Mucosa of stomach (tissue), 1 donor: ENCODE data around the gene TMEM151B.
"Not testable (repeated sequence)": the region's sequence is repeated elsewhere in the genome, so short reads cannot be mapped to it uniquely, and the experiment has no call there.

ENCODE experiments used
- H3K27me3 ChIP-seq: one replicate; pipeline ENCODE4 v1.7.0; 2013; ENCODE audit warnings: mild to moderate bottlenecking, low read length; ENCODE audit not compliant: control insufficient read depth, insufficient read depth
- H3K36me3 ChIP-seq: one replicate; pipeline ENCODE4 v1.7.0; 2013; ENCODE audit warnings: low read length; ENCODE audit not compliant: control insufficient read depth, insufficient read depth
- H3K4me1 ChIP-seq: one replicate; pipeline ENCODE4 v1.7.0; 2013; ENCODE audit warnings: mild to moderate bottlenecking, low read length; ENCODE audit not compliant: control insufficient read depth, insufficient read depth
- H3K4me3 ChIP-seq: one replicate; pipeline ENCODE4 v1.7.0; 2013; ENCODE audit warnings: low read length
- H3K9ac ChIP-seq: one replicate; pipeline ENCODE4 v1.7.0; 2013; ENCODE audit warnings: mild to moderate bottlenecking, low read length, moderate library complexity
- H3K9me3 ChIP-seq: one replicate; pipeline ENCODE4 v1.7.0; 2013; ENCODE audit warnings: mild to moderate bottlenecking, low read length, moderate library complexity; ENCODE audit not compliant: control insufficient read depth
- donor health status: Pancreatic carcinoma.

Gene TMEM151B

GRCh38 chr6:44227148-44227793 is 43.0 kb upstream of the TMEM151B start:
- Histone ChIP-seq H3K9me3 (no peaks in the 10 kb centered on the region), H3K36me3 (peaks cover 4% of the 10 kb centered on the region), H3K9ac (peak overlapping the region; percentile 28), H3K4me1 (peaks cover 46% of the 10 kb centered on the region), H3K4me3 (no peak overlapping the region), H3K27me3 (no peaks in the 10 kb centered on the region)

GRCh38 chr6:44228031-44228430 is 42.2 kb upstream of the TMEM151B start:
- H3K4me3 ChIP-seq = no peak overlapping the region
- H3K9me3 ChIP-seq = no peaks in the 10 kb centered on the region
- peaks cover 4% of the 10 kb centered on the region for H3K36me3 ChIP-seq
- H3K9ac ChIP-seq = no peak overlapping the region
- H3K27me3 ChIP-seq = no peaks in the 10 kb centered on the region
- H3K4me1 ChIP-seq = peaks cover 39% of the 10 kb centered on the region

GRCh38 chr6:44228433-44228832 is 41.8 kb upstream of the TMEM151B start:
- H3K36me3 ChIP-seq = peaks cover 4% of the 10 kb centered on the region

GRCh38 chr6:44228836-44229235 is 41.4 kb upstream of the TMEM151B start:
- H3K27me3 ChIP-seq = no peaks in the 10 kb centered on the region
- no peak overlapping the region for H3K4me3 ChIP-seq
- H3K9me3 ChIP-seq = no peaks in the 10 kb centered on the region
- peaks cover 4% of the 10 kb centered on the region for H3K36me3 ChIP-seq
- peaks cover 34% of the 10 kb centered on the region for H3K4me1 ChIP-seq
- no peak overlapping the region for H3K9ac ChIP-seq

More at GRCh38 chr6:44228433-44228832, 41.8 kb upstream of the TMEM151B start:
- H3K9me3 ChIP-seq = no peaks in the 10 kb centered on the region
- no peak overlapping the region for H3K9ac ChIP-seq
- no peaks in the 10 kb centered on the region for H3K27me3 ChIP-seq
- H3K4me3 ChIP-seq = no peak overlapping the region
- H3K4me1 ChIP-seq = peaks cover 37% of the 10 kb centered on the region

- peaks cover 4% of the 10 kb centered on the region for H3K36me3 ChIP-seq
- no peak overlapping the region for H3K9ac ChIP-seq
- peaks cover 33% of the 10 kb centered on the region for H3K4me1 ChIP-seq
- H3K9me3 ChIP-seq = no peaks in the 10 kb centered on the region
- H3K4me3 ChIP-seq = no peak overlapping the region
- H3K27me3 ChIP-seq = no peaks in the 10 kb centered on the region
These were observed 40.7 kb upstream of the TMEM151B start for GRCh38 chr6:44229376-44230033.

GRCh38 chr6:44230034-44230675 is 40.1 kb upstream of the TMEM151B start:
- Histone ChIP-seq H3K9ac (no peak overlapping the region), H3K27me3 (no peaks in the 10 kb centered on the region), H3K4me1 (peaks cover 36% of the 10 kb centered on the region), H3K36me3 (peaks cover 4% of the 10 kb centered on the region), H3K9me3 (no peaks in the 10 kb centered on the region), H3K4me3 (no peak overlapping the region)

- peaks cover 26% of the 10 kb centered on the region for H3K4me1 ChIP-seq
- H3K9ac ChIP-seq, H3K27me3 ChIP-seq, H3K9me3 ChIP-seq, H3K36me3 ChIP-seq, H3K4me3 ChIP-seq: not testable (repeated sequence)
These were observed 38.8 kb upstream of the TMEM151B start for GRCh38 chr6:44231426-44231825.

GRCh38 chr6:44232676-44233566 is 37.3 kb upstream of the TMEM151B start:
- Histone ChIP-seq H3K4me3 (no peak overlapping the region), H3K36me3 (peaks cover 4% of the 10 kb centered on the region), H3K9me3 (no peaks in the 10 kb centered on the region), H3K4me1 (peaks cover 24% of the 10 kb centered on the region), H3K9ac (no peak overlapping the region), H3K27me3 (no peaks in the 10 kb centered on the region)

- peak overlapping the region; percentile 3 for H3K9ac ChIP-seq
- peaks cover 24% of the 10 kb centered on the region for H3K4me1 ChIP-seq
- no peaks in the 10 kb centered on the region for H3K27me3 ChIP-seq
- H3K9me3 ChIP-seq = no peaks in the 10 kb centered on the region
- no peak overlapping the region for H3K4me3 ChIP-seq
- H3K36me3 ChIP-seq = peaks cover 4% of the 10 kb centered on the region
These were observed 36.6 kb upstream of the TMEM151B start for GRCh38 chr6:44233567-44234100.

- Histone ChIP-seq H3K9me3 (no peaks in the 10 kb centered on the region), H3K4me3 (no peak overlapping the region), H3K27me3 (no peaks in the 10 kb centered on the region), H3K9ac (peak overlapping the region; percentile 3), H3K36me3 (no peaks in the 10 kb centered on the region), H3K4me1 (peaks cover 24% of the 10 kb centered on the region)
These were observed 35.9 kb upstream of the TMEM151B start for GRCh38 chr6:44234101-44235025.

GRCh38 chr6:44235269-44235668 is 35.0 kb upstream of the TMEM151B start:
- H3K27me3 ChIP-seq = no peaks in the 10 kb centered on the region
- H3K4me1 ChIP-seq = peaks cover 24% of the 10 kb centered on the region
- no peak overlapping the region for H3K4me3 ChIP-seq
- H3K9ac ChIP-seq = no peak overlapping the region
- no peaks in the 10 kb centered on the region for H3K36me3 ChIP-seq
- H3K9me3 ChIP-seq = no peaks in the 10 kb centered on the region
